DMS79 (cell line): ENCODE results near the gene ECM1.

Source experiments
- DNase-seq: peaks from one replicate; lab custom pipeline; 2025; lab: John Stamatoyannopoulos, UW

ECM1 gene

DNA sequence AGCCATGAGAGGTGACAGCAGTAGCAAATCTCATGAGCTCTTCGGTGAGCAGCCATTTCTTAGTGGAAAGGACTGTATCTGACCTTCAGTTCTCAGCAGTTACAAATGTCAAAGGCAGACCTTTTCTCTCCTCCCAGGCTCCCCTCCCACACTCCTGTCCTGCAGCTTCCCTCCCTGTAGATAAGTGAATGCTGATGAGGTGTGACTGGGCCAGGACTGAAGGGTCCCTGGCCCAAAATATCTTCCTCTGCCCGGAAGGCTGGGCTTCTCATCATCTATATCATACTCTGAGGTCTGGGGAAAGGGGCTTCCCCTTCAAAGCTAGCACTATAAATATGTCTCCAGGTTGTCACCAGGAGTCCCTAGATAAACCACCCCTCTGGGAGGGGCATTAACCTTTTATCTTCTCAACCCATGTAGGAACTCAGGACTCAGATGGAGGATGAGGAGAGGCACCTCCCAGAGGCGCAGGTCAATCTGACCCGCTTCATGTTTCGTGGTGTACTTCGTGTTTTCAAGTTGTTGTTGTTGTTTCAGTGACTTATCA lies 37.6 kb downstream of the ECM1 start:
- DNase-seq: no peak

DNA sequence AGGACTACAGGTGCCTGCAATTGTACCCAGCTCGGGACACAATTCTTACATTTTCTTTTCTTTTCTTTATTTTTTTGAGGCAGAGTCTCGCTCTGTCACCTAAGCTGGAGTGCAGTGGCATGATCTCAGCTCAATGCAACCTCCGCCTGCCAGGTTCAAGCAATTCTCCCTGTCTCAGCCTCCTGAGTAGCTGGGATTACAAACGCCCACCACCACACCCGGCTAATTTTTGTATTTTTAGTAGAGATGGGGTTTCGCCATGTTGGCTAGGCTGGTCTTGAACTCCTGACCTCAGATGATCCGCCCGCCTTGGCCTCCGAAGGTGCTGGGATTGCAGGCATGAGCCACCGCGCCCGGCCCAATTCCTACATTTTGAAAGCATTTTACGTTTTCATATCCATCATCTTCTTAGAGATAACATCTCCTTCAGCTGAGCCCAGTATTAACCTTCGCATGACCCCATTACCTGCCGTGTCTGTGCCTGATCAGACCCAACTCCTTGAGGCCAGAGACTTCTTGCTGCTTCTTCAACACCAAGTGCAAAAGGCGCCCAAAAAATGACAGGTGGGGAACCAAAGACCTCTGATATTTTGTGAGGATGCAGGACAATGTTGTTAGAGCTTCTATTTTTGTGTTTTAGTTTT lies 38.5 kb downstream of the ECM1 start:
- no peak for DNase-seq

- DNase-seq: no peak
Observed at GRCh38 chr1:150548324-150548631, 40.4 kb downstream of the ECM1 start.

DNA sequence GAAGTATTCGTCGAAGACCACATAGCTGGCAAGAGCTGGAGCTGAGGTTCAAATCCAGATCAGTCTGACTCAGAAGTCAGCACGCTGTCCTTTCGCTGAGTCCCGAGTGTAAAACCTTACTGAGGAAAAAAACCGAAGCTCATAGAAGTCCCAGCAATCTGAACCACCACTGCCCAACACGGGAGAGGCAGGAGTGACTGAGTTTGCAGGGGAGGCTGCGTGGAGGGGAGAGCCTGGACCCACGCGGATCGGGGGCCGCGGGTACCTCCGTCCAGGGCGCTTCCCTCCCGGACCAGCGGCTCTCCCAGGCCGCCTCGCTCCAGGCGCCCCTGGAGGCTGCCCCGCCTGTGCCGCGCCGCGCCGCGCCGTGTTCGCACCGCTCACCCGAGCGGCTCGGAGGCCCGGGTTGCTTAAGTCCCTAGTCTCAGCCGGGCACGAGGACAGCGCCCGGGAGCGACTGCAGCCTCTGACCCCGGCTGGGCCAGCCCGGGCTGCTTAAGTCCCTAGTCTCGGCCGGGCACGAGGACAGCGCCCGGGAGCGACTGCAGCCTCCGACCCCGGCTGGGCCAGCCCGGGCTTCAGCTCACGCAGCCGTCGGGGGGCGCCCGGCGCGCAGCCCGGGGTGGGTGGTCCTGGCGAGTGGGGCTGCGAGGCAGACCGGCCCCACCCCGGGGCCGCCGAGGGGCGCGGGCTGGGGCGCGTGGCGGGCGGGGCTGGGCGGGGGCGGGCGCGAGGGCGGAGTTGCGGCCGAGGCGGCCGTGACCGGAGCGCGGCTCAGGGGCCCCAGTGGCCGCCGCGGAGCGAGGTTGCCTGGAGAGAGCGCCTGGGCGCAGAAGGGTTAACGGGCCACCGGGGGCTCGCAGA lies 41.0 kb downstream of the ECM1 start, which contains the start of gene ADAMTSL4:
Gene ADAMTSL4, plus strand, starts transcription at position 777 of the 864 bp plus-strand sequence. CDS start 2,881 bp downstream, outside the sequence.
- no peak for DNase-seq

GRCh38 chr1:150549496-150550221 lies 41.8 kb downstream of the ECM1 start:
- no peak for DNase-seq

DNA sequence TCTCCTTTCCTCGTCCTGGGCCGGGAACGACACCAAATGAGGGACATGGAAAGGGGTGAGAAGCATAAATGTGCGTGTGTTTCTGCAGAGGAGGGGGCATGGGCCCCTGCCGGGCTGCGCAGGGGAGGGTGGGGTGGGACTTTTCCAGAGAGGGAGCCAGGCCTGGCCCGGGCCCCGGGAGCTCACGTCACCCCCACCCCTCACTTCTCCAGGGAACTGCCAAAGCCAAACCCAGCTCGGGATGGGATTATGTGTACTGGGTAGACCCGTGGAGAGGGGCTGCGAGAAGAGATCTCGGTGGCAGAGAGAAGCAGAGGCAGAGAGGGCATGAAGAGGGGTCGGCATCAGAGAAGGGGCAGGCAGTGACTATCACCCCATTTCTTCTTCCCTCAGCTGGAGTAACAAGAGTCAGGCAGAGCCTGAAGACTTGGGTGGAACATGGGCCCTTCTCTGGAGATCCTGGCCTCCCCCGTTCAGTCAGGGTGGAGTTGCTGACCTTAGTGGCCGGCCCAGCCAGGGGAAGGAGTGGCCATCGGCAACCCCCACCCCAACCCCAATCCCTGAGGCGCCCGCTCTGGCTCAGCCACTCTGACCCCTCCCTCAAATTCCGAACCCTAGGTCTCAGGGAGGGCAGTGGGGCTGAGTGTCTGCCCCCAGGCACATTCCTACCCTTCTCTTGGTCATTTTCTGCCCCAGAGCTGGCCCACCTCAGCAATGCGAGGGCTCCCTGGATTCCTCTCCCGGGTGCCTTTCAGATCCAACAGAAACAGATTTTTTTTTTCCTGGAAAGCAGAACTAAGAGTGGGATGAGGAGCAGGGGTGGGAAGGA lies 42.5 kb downstream of the ECM1 start:
- no peak for DNase-seq

DNA sequence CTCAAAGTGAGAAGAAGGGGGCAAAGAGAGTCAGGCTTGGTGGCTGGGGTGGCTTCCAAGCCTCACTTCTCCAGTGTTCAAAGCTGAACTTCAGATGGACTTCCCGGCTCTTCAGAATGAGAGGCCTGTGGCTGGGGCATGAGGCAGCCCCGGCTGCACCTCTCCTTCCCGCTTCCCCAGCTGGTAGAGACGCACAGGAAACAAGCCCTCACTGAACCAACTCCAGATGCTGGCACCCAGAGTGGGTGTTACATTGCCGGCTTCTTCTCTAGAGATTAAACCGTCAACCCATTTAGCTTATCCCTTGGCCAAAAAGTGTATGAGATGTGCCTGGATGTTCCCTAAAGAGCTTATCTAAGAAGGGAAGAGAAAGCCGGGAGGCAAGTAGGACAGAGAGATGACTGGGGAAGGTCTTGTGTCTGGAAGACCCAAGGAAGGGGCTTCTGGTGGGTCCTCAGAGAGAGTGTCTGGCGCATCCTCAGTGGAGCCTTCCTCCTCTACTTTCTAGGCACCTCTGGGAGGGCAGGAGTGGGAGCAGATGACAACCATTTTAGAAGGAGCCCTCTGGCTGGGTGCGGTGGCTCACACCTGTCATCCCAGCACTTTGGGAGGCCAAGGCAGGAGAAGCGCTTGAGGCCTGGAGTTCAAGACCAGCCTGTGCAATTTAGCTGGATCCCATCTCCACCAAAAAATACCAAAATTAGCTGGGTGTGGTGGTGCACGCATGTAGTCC lies 43.3 kb downstream of the ECM1 start:
- DNase-seq: no peak

GRCh38 chr1:150551784-150552127 lies 43.8 kb downstream of the ECM1 start:
- DNase-seq: no peak

DNA sequence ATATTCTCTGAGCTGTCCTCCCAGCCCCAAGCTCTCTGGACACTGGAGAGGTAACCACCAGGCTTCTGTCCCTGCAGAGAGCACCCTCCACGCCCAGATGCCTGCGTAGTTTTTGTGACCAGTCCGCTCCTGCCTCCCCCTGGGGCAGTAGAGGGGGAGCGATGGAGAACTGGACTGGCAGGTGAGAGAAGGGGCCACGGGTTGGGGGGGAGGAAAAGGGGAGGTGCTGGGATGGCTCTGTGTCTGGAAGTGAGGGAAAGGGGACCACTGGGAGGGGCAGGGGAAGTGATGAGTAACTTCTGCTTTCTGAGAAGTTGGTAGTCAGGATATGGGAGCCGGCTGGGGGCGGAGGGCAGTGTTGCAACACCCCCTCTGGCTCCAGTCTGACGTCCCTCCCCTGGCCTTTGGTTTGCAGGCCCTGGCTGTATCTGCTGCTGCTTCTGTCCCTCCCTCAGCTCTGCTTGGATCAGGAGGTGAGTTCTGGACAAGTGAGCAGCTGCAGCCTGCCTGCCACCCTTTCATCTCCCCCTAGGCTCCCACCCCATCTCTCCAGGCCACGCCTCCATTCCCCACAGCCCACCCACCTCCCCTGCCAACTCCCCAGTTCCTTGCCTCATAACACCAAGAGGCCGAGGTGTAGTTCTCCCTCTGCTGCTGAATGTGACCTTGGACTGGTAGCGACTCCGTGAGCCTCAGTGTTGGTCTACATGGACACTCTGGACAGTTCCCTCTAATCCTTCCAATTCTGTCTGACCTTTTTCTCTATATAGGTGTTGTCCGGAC lies 44.4 kb downstream of the ECM1 start:
- no peak for DNase-seq

DNA sequence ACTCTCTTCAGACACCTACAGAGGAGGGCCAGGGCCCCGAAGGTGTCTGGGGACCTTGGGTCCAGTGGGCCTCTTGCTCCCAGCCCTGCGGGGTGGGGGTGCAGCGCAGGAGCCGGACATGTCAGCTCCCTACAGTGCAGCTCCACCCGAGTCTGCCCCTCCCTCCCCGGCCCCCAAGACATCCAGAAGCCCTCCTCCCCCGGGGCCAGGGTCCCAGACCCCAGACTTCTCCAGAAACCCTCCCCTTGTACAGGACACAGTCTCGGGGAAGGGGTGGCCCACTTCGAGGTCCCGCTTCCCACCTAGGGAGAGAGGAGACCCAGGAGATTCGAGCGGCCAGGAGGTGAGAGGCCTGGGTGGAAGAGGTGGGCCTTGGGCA lies 45.0 kb downstream of the ECM1 start:
- DNase-seq: no peak

- DNase-seq: no peak
Observed at GRCh38 chr1:150553392-150554085, 45.6 kb downstream of the ECM1 start.

- DNase-seq: no peak
Observed at GRCh38 chr1:150554086-150554452, 46.2 kb downstream of the ECM1 start.

DNA sequence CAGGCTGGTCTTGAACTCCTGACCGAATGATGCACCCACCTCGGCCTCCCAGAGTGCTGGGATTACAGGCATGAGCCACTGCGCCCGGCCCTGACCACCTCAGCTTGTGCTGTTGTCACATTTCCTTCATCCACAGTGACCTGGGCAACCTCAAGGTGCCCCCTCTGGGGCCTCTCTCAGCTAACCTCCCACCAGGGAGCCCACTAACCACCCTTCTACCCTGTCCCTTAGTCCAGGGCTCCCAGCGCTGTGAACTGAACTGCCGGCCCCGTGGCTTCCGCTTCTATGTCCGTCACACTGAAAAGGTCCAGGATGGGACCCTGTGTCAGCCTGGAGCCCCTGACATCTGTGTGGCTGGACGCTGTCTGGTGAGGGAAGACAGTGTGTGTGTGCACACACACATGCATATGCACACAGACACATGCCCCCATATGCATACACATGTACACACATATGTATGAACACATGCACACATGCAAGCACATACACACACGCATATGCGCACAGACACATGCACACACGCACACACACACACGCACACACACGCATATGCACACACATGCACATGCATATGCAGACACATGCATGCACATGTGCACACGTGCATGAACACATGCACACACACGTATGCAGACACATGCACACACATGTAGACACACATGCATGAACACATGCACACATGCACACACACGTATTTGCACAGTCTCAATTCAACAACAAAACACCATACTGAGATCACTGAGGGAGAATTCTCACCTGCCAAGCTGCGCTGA lies 47.5 kb downstream of the ECM1 start:
- DNase-seq: no peak

- DNase-seq: no peak
Observed at GRCh38 chr1:150555971-150556865, 48.3 kb downstream of the ECM1 start.

DNA sequence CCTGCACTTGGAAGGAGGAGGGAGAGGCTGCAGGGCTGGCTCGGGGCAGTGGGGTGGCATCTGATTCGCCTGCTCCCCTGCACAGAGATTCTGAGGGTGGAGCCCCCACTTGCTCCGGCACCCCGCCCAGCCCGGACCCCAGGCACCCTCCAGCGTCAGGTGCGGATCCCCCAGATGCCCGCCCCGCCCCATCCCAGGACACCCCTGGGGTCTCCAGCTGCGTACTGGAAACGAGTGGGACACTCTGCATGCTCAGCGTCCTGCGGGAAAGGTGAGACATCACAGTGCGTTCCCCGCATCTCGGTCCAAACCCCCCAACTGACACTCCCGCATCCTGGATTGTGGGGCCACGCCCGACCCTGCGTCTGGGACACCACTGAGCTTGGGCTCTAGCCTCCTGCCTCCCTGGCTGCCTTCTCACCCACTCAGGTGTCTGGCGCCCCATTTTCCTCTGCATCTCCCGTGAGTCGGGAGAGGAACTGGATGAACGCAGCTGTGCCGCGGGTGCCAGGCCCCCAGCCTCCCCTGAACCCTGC lies 49.2 kb downstream of the ECM1 start:
- no peak for DNase-seq

GRCh38 chr1:150557813-150558212 lies 49.9 kb downstream of the ECM1 start:
- DNase-seq: no peak

GRCh38 chr1:150558303-150558704 lies 50.4 kb downstream of the ECM1 start:
- DNase-seq: no peak
